ENCODE results near the gene ARHGAP15. TPM values are rescaled to one million over a fixed set of nuclear protein-coding genes. Genes with fewer than 3 reads are reported as not detected.

The ARHGAP15 gene
- total RNA-seq, 1 experiment from 2014 or later: 0.41 TPM

DNA sequence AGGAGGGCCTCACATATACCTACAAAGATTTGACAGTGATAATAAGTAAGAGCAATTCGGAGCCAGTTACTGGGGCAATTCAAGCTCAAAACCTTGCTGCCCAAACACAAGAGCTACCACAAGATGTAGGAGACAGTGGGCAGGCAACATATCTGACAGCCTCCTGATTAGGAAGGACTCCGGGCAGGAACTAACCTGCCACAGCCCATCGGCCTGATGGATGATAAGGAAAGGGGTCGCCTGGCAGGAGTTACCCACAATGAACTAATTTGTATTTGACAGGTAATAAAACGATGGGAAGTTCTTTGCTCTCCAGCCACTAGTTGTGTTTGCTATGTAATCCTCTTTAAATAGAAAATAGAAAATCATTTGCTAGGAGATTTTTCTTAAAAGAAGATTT lies 100.2 kb downstream of the ARHGAP15 start:
- Histone ChIP-seq H3K9me3 (ENCODE audit: control insufficient read depth, insufficient read depth, low read depth, low read length) (no peaks in the 10 kb centered on the region), H3K27ac (ENCODE audit: low read length) (no peak overlapping the region), H3K4me3 (ENCODE audit: low read depth in 2 of 2, low read length in 2 of 2) (no peak overlapping the region), H3K36me3 (ENCODE audit: control insufficient read depth, insufficient read depth, low read length) (no peaks in the 10 kb centered on the region), H3K4me1 (ENCODE audit: control insufficient read depth, insufficient read depth, low read length) (no peaks in the 10 kb centered on the region), H3K27me3 (ENCODE audit: control insufficient read depth, insufficient read depth, low read length) (no peaks in the 10 kb centered on the region)
- intact Hi-C loops (cut with micrococcal nuclease; ENCODE audit: unreplicated experiment) (no loop called here), in situ Hi-C loops (cut with HindIII; ENCODE audit: low pct_unique_long_range_greater_than_20kb, low sequenced_read_pairs) (no loop called here)
- no TSS peak for BruUV-seq (replicated peaks)
- POLR2A ChIA-PET: no interaction called here
- no peak for TF ChIP-seq TCF7L2 (IDR thresholded peaks at IDR 0.05; ENCODE audit: low read depth, low read length)
- no peak for TF ChIP-seq POLR2AphosphoS5 (IDR thresholded peaks at IDR 0.05; ENCODE audit: low read depth, low read length)
- TF ChIP-seq SIN3A (IDR thresholded peaks at IDR 0.05; ENCODE audit: borderline replicate concordance, insufficient read depth, low read depth, low read length): no peak
- TF ChIP-seq, protein P1, sequence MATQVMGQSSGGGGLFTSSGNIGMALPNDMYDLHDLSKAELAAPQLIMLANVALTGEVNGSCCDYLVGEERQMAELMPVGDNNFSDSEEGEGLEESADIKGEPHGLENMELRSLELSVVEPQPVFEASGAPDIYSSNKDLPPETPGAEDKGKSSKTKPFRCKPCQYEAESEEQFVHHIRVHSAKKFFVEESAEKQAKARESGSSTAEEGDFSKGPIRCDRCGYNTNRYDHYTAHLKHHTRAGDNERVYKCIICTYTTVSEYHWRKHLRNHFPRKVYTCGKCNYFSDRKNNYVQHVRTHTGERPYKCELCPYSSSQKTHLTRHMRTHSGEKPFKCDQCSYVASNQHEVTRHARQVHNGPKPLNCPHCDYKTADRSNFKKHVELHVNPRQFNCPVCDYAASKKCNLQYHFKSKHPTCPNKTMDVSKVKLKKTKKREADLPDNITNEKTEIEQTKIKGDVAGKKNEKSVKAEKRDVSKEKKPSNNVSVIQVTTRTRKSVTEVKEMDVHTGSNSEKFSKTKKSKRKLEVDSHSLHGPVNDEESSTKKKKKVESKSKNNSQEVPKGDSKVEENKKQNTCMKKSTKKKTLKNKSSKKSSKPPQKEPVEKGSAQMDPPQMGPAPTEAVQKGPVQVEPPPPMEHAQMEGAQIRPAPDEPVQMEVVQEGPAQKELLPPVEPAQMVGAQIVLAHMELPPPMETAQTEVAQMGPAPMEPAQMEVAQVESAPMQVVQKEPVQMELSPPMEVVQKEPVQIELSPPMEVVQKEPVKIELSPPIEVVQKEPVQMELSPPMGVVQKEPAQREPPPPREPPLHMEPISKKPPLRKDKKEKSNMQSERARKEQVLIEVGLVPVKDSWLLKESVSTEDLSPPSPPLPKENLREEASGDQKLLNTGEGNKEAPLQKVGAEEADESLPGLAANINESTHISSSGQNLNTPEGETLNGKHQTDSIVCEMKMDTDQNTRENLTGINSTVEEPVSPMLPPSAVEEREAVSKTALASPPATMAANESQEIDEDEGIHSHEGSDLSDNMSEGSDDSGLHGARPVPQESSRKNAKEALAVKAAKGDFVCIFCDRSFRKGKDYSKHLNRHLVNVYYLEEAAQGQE (IDR thresholded peaks at IDR 0.05; ENCODE audit: insufficient read depth in 1 of 2, low read depth in 2 of 2, low read length in 1 of 2): no peak
- TF ChIP-seq, protein P2, sequence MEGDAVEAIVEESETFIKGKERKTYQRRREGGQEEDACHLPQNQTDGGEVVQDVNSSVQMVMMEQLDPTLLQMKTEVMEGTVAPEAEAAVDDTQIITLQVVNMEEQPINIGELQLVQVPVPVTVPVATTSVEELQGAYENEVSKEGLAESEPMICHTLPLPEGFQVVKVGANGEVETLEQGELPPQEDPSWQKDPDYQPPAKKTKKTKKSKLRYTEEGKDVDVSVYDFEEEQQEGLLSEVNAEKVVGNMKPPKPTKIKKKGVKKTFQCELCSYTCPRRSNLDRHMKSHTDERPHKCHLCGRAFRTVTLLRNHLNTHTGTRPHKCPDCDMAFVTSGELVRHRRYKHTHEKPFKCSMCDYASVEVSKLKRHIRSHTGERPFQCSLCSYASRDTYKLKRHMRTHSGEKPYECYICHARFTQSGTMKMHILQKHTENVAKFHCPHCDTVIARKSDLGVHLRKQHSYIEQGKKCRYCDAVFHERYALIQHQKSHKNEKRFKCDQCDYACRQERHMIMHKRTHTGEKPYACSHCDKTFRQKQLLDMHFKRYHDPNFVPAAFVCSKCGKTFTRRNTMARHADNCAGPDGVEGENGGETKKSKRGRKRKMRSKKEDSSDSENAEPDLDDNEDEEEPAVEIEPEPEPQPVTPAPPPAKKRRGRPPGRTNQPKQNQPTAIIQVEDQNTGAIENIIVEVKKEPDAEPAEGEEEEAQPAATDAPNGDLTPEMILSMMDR (IDR thresholded peaks at IDR 0.05): no peak
- ATAC-seq: no peak
- DNase-seq (ENCODE audit: low read depth, low spot score): no peak
- CTCF ChIA-PET: no interaction called here

DNA sequence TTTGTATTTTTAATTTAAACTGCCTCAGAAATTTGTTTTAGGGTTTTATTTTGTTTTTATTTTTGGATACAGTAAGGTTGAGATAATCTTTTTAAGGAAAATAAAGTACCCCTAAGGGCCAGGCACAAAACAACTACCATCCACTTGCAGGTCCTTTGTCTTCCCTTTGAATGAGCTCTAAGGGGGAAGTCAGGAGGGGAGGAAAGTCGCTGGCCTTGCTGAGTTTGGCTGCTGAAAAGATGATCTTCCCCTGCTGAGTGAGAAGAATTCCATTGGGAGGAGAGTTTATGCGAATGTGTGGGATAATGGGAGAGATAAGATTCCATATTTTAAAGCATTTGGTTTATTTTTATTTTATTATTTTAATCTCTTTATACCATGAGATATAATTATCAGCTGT lies 100.7 kb downstream of the ARHGAP15 start:
- H3K4me1 ChIP-seq (ENCODE audit: control insufficient read depth, insufficient read depth, low read length): no peaks in the 10 kb centered on the region
- no peaks in the 10 kb centered on the region for H3K36me3 ChIP-seq (ENCODE audit: control insufficient read depth, insufficient read depth, low read length)
- ATAC-seq (no peak), DNase-seq (ENCODE audit: low read depth, low spot score) (no peak)
- TF ChIP-seq, protein P1 (IDR thresholded peaks at IDR 0.05; ENCODE audit: insufficient read depth in 1 of 2, low read depth in 2 of 2, low read length in 1 of 2): no peak
- no peak for TF ChIP-seq TCF7L2 (IDR thresholded peaks at IDR 0.05; ENCODE audit: low read depth, low read length)
- TF ChIP-seq, protein P2 (IDR thresholded peaks at IDR 0.05): no peak
- TF ChIP-seq POLR2AphosphoS5 (IDR thresholded peaks at IDR 0.05; ENCODE audit: low read depth, low read length): no peak
- no peak for TF ChIP-seq SIN3A (IDR thresholded peaks at IDR 0.05; ENCODE audit: borderline replicate concordance, insufficient read depth, low read depth, low read length)
- intact Hi-C loops (cut with micrococcal nuclease; ENCODE audit: unreplicated experiment) (no loop called here), in situ Hi-C loops (cut with HindIII; ENCODE audit: low pct_unique_long_range_greater_than_20kb, low sequenced_read_pairs) (no loop called here)
- no peaks in the 10 kb centered on the region for H3K9me3 ChIP-seq (ENCODE audit: control insufficient read depth, insufficient read depth, low read depth, low read length)
- POLR2A ChIA-PET: no interaction called here
- no peak overlapping the region for H3K4me3 ChIP-seq (ENCODE audit: low read depth in 2 of 2, low read length in 2 of 2)
- no peak overlapping the region for H3K27ac ChIP-seq (ENCODE audit: low read length)
- CTCF ChIA-PET: no interaction called here
- BruUV-seq (replicated peaks): no TSS peak
- H3K27me3 ChIP-seq (ENCODE audit: control insufficient read depth, insufficient read depth, low read length): no peaks in the 10 kb centered on the region
